Measurements from ENCODE around the gene LKAAEAR1. TPM values are rescaled to one million over a fixed set of nuclear protein-coding genes. Genes with fewer than 3 reads are reported as not detected.

The LKAAEAR1 gene
- total RNA-seq, 4 donors from 2014 or later: not detected

GRCh38 chr20:64099880-64100565, 15.8 kb upstream of the LKAAEAR1 start:
- DNase-seq: no peak
- Histone ChIP-seq H3K4me3 (no peak overlapping the region), H3K27ac (no peak overlapping the region), H3K27me3 (peaks cover 35 to 49% (median 41%) of the 10 kb centered on the region in 3 donors), H3K4me1 (peaks cover 0 to 10% of the 10 kb centered on the region in 2 donors), H3K36me3 (no peaks in the 10 kb centered on the region), H3K9me3 (no peaks in the 10 kb centered on the region)
- TF ChIP-seq POLR2A (IDR thresholded peaks at IDR 0.05): no peak
- no peak for TF ChIP-seq CTCF (IDR thresholded peaks at IDR 0.05 in 4 of 5, conservative IDR thresholded peaks at IDR 0.05 in 1 of 5)
- in situ Hi-C loops (cut with MboI; ENCODE audit: low sequenced_read_pairs in 4 of 4) (no loop called here), intact Hi-C loops (cut with DNase I; ENCODE audit: low total_unique reads) (loop anchor here (10.0 kb wide), 1 partner anchor 1115 kb away; no protein-coding TSS in a partner anchor)
- ATAC-seq: no peak

DNA sequence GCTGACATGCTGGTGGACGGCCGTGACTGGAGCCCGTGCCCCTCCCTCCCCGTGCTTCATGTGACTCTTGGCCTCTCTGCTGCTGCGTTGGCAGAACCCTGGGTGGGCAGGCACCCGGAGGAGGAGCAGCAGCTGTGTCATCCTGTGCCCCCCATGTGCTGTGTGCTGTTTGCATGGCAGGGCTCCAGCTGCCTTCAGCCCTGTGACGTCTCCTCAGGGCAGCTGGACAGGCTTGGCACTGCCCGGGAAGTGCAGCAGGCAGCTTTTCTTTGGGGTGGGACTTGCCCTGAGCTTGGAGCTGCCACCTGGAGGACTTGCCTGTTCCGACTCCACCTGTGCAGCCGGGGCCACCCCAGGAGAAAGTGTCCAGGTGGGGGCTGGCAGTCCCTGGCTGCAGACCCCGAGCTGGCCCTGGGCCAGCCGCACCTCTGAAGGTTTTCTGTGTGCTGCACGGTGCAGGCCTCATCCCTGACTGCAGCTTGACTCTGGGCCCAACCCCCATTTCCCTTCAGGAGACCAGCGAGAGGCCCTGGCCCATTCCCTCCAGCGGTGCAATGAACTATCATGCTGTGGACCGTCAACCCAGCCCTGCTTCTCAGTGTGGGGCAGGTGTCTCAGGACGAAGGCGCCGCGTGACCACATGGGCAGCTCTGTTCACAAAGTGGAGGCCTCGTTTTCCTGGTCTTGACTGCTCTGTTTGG, 15.0 kb upstream of the LKAAEAR1 start:
- H3K4me3 ChIP-seq: no peak overlapping the region
- H3K4me1 ChIP-seq: peaks cover 0 to 10% of the 10 kb centered on the region in 2 donors
- no peaks in the 10 kb centered on the region for H3K9me3 ChIP-seq
- no peak for ATAC-seq
- TF ChIP-seq CTCF (IDR thresholded peaks at IDR 0.05 in 4 of 5, conservative IDR thresholded peaks at IDR 0.05 in 1 of 5) (no peak), POLR2A (IDR thresholded peaks at IDR 0.05) (no peak)
- intact Hi-C loops (cut with DNase I; ENCODE audit: low total_unique reads): loop anchor here (10.0 kb wide), 1 partner anchor 1114 kb away; no protein-coding TSS in a partner anchor
- no peak overlapping the region for H3K27ac ChIP-seq
- in situ Hi-C loops (cut with MboI; ENCODE audit: low sequenced_read_pairs in 4 of 4): no loop called here
- H3K27me3 ChIP-seq: peaks cover 35 to 49% (median 40%) of the 10 kb centered on the region in 3 donors
- no peaks in the 10 kb centered on the region for H3K36me3 ChIP-seq
- DNase-seq: no peak

DNA sequence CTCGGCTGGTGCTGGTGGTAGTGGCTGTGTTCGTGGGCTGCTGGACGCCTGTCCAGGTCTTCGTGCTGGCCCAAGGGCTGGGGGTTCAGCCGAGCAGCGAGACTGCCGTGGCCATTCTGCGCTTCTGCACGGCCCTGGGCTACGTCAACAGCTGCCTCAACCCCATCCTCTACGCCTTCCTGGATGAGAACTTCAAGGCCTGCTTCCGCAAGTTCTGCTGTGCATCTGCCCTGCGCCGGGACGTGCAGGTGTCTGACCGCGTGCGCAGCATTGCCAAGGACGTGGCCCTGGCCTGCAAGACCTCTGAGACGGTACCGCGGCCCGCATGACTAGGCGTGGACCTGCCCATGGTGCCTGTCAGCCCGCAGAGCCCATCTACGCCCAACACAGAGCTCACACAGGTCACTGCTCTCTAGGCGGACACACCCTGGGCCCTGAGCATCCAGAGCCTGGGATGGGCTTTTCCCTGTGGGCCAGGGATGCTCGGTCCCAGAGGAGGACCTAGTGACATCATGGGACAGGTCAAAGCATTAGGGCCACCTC, 14.3 kb upstream of the LKAAEAR1 start:
- Histone ChIP-seq H3K27ac (no peak overlapping the region), H3K9me3 (no peaks in the 10 kb centered on the region), H3K4me3 (no peak overlapping the region), H3K4me1 (peaks cover 0 to 10% of the 10 kb centered on the region in 2 donors), H3K36me3 (no peaks in the 10 kb centered on the region), H3K27me3 (peaks cover 30 to 42% (median 35%) of the 10 kb centered on the region in 3 donors)
- TF ChIP-seq POLR2A (IDR thresholded peaks at IDR 0.05): no peak
- TF ChIP-seq CTCF (IDR thresholded peaks at IDR 0.05 in 4 of 5, conservative IDR thresholded peaks at IDR 0.05 in 1 of 5): no peak
- in situ Hi-C loops (cut with MboI; ENCODE audit: low sequenced_read_pairs in 4 of 4) (no loop called here), intact Hi-C loops (cut with DNase I; ENCODE audit: low total_unique reads) (loop anchor here (10.0 kb wide), 1 partner anchor 1114 kb away; no protein-coding TSS in a partner anchor)
- DNase-seq (no peak), ATAC-seq (no peak)

DNA sequence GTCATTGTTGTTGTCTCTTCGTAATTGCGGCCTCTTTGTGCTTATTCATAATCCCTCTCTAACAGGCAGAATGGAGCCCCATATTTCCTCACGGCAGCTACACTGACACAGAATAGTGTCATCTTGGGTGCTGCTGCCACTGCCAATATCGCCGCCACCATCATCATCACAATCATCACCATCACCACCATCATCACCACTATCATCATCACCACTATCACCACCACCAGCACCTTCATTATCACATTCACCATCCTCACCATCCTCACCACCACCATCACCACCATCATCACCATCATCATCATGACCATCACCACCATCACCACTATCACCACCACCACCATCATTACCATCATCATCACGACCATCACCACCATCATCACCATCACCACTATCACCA, 12.3 kb upstream of the LKAAEAR1 start:
- in situ Hi-C loops (cut with MboI; ENCODE audit: low sequenced_read_pairs in 4 of 4): no loop called here
- no peaks in the 10 kb centered on the region for H3K9me3 ChIP-seq
- H3K27ac ChIP-seq: no peak overlapping the region
- ATAC-seq (no peak), DNase-seq (no peak)
- H3K27me3 ChIP-seq: peaks cover 10 to 24% (median 19%) of the 10 kb centered on the region in 3 donors
- intact Hi-C loops (cut with DNase I; ENCODE audit: low total_unique reads): loop anchor here (10.0 kb wide), 1 partner anchor 1112 kb away; no protein-coding TSS in a partner anchor
- H3K4me1 ChIP-seq: no peaks in the 10 kb centered on the region
- TF ChIP-seq CTCF (IDR thresholded peaks at IDR 0.05 in 4 of 5, conservative IDR thresholded peaks at IDR 0.05 in 1 of 5) (no peak), POLR2A (IDR thresholded peaks at IDR 0.05) (no peak)
- no peak overlapping the region for H3K4me3 ChIP-seq
- H3K36me3 ChIP-seq: no peaks in the 10 kb centered on the region
